ENCODE results near the gene GEMIN7. TPM values are rescaled to one million over a fixed set of nuclear protein-coding genes. Genes with fewer than 3 reads are reported as not detected.

Gene GEMIN7
- total RNA-seq, 6 experiments from 2014 or later: 10.9 to 27.5 (median 14.0) TPM

DNA sequence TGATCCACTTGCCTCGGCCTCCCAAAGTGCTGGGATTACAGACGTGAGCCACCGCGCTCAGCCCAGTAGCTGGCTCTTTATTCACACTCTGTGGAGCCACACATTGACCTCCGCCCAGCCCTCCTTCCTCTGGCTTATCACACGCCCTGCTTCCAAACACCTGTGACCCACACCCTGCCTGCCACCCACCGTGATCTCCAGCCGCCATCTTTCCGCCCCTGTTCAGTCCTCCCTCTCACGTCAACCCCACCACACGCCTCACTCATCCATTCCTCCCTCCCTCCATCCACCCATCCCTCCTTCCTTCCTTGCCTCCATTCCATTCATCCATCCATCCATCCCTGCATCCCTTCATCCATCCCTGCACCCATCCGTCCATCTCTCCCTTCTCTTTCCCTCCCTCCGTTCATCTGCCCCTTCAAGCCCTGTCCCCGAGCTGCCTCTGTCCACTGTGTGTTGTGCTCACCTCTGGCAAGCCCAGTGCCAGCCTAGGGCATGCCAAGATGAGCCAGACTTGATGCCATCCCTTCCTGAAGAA is 20.4 kb upstream of the GEMIN7 start:
- Histone ChIP-seq H3K4me1 (no peaks in the 10 kb centered on the region), H3K27me3 (no peaks in the 10 kb centered on the region), H3K9me3 (no peaks in the 10 kb centered on the region), H3K36me3 (peaks cover 25 to 96% (median 48%) of the 10 kb centered on the region in 4 donors), H3K4me3 (no peak overlapping the region), H3K27ac (no peak overlapping the region)
- WGBS (ENCODE audit: insufficient coverage, low coverage, low lambda C conversion rate, missing lambda C conversion rate): 82% methylated on average over 14 of the region's 14 CpGs
- ATAC-seq (peak in 1 of 4 donors; percentile 20), DNase-seq (no peak)
- intact Hi-C loops (cut with DNase I): loop anchor here in 1 of 2 donors (5.0 kb wide), 1 partner anchor 36 kb away; no protein-coding TSS in a partner anchor
- TF ChIP-seq, protein P1, sequence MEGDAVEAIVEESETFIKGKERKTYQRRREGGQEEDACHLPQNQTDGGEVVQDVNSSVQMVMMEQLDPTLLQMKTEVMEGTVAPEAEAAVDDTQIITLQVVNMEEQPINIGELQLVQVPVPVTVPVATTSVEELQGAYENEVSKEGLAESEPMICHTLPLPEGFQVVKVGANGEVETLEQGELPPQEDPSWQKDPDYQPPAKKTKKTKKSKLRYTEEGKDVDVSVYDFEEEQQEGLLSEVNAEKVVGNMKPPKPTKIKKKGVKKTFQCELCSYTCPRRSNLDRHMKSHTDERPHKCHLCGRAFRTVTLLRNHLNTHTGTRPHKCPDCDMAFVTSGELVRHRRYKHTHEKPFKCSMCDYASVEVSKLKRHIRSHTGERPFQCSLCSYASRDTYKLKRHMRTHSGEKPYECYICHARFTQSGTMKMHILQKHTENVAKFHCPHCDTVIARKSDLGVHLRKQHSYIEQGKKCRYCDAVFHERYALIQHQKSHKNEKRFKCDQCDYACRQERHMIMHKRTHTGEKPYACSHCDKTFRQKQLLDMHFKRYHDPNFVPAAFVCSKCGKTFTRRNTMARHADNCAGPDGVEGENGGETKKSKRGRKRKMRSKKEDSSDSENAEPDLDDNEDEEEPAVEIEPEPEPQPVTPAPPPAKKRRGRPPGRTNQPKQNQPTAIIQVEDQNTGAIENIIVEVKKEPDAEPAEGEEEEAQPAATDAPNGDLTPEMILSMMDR (IDR thresholded peaks at IDR 0.05): no peak
- TF ChIP-seq POLR2A (IDR thresholded peaks at IDR 0.05): no peak

DNA sequence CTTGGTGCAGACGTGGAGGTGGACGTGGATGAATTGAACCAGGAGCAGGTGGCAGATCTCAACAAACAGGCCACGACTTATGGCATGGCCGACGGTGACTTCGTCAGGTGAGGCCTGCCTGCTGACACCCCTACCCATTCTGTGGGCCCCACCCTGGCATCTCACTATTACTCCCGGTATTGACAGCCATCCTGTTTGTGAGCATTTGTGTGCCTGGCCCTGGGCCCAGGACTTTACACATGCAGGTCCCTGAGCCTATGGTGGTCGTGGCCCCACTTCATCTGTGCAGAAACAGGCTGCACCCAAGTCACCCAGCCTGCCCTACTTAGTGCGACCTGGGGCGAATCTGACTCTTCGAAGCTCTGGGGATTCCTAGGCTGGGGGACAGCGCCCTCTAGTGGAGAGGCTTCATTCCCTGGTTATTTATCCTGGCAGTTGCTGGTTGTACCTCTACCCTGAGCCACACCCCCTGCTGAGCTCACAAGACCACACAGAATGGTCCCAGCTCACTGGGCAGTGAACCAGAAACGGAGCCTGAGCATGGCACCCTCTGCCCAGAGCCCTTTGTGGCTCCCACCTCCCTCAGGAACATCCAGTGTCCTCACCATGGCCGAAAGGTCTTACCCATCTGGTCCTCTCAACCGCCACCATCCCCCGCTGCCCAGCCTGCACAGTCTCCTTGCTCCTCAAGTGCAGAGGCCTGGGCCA is 19.6 kb upstream of the GEMIN7 start:
- Histone ChIP-seq H3K9me3 (no peaks in the 10 kb centered on the region), H3K4me3 (no peak overlapping the region), H3K27me3 (no peaks in the 10 kb centered on the region), H3K4me1 (no peaks in the 10 kb centered on the region), H3K36me3 (peaks cover 25 to 96% (median 49%) of the 10 kb centered on the region in 4 donors), H3K27ac (no peak overlapping the region)
- ATAC-seq (peak; percentile 78 to 94 (median 88)), DNase-seq (peak; percentile 73 to 80 (median 74))
- intact Hi-C loops (cut with DNase I): loop anchor here in 1 of 2 donors (5.0 kb wide), 1 partner anchor 37 kb away; no protein-coding TSS in a partner anchor
- TF ChIP-seq, protein P1 (IDR thresholded peaks at IDR 0.05): peak; percentile 86 to 93 (median 89)
- TF ChIP-seq POLR2A (IDR thresholded peaks at IDR 0.05): no peak
- 40% methylated on average over 3 of the region's 16 CpGs for WGBS (ENCODE audit: insufficient coverage, low coverage, low lambda C conversion rate, missing lambda C conversion rate)

DNA sequence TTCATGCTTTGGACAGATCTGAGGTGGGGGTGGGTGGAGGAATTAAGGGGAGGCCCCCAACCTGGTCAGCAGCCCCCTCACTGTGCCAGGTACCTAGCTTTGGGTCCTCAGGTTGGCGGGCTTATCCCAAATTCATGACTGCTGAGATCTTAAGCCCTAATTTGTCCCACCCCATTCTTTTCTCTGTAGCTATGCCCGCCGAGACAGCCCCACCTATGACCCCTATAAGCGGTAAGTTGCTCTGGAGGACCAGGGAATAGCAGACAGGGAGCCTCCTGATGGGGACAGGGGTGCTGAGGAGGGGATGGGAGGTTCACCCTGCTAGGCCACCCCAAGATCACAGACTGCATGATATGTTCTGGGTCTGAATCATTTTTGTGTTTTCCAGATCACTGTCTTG is 17.1 kb upstream of the GEMIN7 start:
- TF ChIP-seq POLR2A (IDR thresholded peaks at IDR 0.05): no peak
- TF ChIP-seq, protein P1 (IDR thresholded peaks at IDR 0.05): no peak
- H3K9me3 ChIP-seq: no peaks in the 10 kb centered on the region
- ATAC-seq (no peak), DNase-seq (no peak)
- no peaks in the 10 kb centered on the region for H3K4me1 ChIP-seq
- no peak overlapping the region for H3K4me3 ChIP-seq
- no peaks in the 10 kb centered on the region for H3K27me3 ChIP-seq
- intact Hi-C loops (cut with DNase I): loop anchor here in 1 of 2 donors (10.0 kb wide), 1 partner anchor 177 kb away; no protein-coding TSS in a partner anchor
- peaks cover 22 to 92% (median 48%) of the 10 kb centered on the region in 4 donors for H3K36me3 ChIP-seq
- WGBS (ENCODE audit: insufficient coverage, low coverage, low lambda C conversion rate, missing lambda C conversion rate): 94% methylated on average over 3 of the region's 4 CpGs
- no peak overlapping the region for H3K27ac ChIP-seq

DNA sequence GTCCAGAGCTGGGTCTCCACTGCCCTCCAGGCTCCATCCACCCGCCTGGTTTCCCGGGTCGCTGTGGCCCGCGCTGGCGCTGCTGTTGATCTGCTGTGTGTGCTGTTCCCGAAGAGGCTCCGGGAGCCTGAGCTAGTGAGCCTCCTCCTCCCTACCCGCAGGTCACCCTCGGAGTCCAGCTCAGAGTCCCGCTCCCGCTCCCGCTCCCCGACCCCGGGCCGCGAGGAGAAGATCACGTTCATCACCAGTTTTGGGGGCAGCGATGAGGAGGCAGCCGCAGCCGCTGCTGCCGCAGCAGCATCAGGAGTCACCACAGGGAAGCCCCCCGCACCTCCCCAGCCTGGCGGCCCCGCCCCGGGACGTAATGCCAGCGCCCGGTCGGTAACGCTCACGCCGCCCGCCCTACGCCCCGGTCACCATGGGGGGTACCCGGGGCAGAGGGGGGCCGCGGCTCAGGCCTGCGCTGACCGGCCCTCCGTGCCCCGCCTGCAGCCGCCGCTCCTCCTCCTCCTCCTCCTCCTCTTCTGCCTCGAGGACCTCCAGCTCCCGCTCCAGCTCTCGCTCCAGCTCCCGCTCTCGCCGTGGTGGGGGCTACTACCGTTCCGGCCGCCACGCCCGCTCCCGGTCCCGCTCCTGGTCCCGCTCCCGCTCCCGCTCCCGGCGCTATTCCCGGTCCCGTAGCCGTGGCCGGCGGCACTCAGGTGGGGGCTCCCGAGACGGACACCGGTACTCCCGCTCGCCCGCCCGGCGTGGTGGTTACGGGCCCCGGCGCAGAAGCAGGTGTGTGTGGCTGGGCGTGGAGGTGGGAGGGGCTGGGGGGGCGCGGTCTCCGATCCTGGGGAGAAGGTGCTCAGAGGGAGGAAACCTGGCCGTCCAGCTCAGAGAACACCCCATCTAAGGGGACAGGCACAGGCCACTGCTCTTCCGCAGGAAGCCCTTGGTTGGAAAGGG is 14.9 kb upstream of the GEMIN7 start:
- H3K27me3 ChIP-seq: no peaks in the 10 kb centered on the region
- ATAC-seq (no peak), DNase-seq (no peak)
- TF ChIP-seq POLR2A (IDR thresholded peaks at IDR 0.05): no peak
- TF ChIP-seq, protein P1 (IDR thresholded peaks at IDR 0.05): no peak
- 95% methylated on average over 36 of the region's 85 CpGs for WGBS (ENCODE audit: insufficient coverage, low coverage, low lambda C conversion rate, missing lambda C conversion rate)
- peaks cover 17 to 86% (median 43%) of the 10 kb centered on the region in 4 donors for H3K36me3 ChIP-seq
- H3K4me1 ChIP-seq: no peaks in the 10 kb centered on the region
- H3K4me3 ChIP-seq: no peak overlapping the region
- intact Hi-C loops (cut with DNase I): loop anchor here in 1 of 2 donors (10.0 kb wide), 1 partner anchor 179 kb away; no protein-coding TSS in a partner anchor
- no peak overlapping the region for H3K27ac ChIP-seq
- no peaks in the 10 kb centered on the region for H3K9me3 ChIP-seq
